NCI-H460 (cell line): ENCODE results near the gene CHD9. TPM values are rescaled to one million over a fixed set of nuclear protein-coding genes. Genes with fewer than 3 reads are reported as not detected.

ENCODE experiments used
- DNase-seq: peaks from one replicate; pipeline ENCODE4 v3.0.0-alpha.2; 2016; ENCODE audit warnings: low read depth; ENCODE audit errors: extremely low read depth
- total RNA-seq: library from RNA; depleted of rRNA; stranded (reverse); fragments of >200 nt; shearing (Covaris generic); gene quantifications from 2 replicates; pipeline ENCODE4 v1.2.3, GENCODE V29; 2014

CHD9 gene
- total RNA-seq, 1 experiment from 2014 or later, result 38.8 TPM

DNA sequence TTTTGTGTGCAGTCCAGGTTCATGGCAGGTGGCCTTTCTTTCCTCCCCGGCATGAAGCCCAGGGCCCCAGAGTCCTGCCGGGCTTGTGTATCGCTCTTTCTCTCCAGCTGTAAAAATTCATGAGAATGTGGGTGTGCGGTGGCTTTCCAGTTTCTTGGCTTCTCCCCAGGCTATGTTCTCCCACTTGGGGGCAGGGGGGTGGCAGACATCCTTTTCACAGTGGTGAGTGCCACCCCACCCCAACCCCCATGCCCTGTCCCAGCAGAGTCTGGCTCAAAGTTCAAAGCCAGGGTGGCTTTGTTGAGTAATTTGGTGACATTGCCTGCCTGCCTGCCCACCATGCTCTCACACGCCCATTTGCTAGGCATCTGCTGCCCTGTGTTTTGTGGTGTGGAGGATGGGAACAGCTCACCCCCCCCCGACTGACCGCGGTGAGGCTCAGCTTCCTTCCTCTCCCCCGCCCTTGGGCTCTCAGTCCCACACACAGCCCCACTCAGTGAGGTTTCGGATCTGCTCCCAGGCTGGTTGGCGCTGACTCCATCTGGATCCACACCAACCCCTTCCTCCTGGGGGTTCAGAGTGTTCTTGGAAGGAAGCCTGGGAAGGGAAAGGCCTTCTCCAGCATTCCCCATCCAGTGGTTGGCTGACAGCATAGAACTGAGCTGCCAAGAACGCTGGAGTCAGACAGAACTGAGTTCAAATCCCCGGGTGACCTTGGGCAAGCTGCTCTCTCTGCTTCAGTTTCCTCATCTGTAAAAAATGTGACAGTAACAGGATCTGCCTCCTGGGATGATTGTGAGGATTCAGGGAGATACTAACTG is 36.0 kb downstream of the CHD9 start:
- DNase-seq, result no peak

DNA sequence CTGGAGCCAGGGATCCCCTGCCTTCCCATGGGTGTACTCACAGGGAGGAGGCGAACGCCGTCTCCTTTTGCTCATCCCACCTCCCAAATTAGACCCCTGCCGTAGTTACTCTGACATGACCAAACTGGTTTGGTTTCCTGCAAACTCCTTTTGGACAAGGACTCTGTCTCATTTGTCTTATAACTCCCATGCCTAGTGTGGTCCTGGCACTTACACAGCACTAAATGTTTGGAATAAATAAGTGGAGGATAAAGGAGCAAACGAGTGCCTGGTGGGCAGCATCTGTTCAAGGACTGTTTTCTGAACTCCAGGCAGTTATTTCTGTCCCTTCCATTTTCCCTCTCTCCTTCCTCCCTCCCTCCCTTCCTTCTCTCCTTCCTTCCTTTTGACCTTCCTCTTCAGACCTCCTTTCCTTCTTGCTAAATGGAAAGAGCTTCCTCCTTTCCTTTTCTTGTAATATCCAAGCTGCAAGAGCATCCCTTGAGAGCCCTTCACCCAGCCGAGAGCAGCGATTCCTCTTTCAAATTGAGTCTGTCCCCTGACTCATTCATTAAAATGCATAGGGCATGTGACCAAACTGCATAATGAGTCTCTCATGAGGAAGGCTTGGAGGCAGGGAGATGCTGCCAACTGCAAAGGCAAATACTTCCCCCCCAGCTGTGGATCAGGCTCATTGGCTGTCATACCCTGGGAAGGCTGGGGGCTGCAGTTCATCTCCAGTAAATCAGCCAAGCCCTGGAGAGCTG is 36.8 kb downstream of the CHD9 start:
- DNase-seq, result no peak

DNA sequence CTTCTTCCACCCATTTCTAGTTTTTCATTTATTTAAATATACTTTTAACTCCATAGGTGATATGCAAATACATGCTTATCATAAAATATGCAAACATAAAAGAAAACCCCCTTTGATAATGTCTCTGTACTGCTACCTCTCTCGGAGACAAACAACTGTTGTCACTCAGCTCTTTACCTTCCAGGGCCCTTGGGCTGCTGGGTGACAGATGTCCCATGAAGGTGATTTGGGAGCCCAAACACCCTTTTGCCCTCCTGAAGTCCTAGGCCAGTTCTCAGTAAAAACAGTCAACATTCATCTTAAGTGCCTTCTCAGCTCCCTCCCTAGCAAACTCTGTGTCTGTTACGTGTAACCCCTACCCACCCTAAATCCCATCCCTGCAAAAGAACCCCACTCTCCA is 37.5 kb downstream of the CHD9 start:
- DNase-seq, result no peak

DNA sequence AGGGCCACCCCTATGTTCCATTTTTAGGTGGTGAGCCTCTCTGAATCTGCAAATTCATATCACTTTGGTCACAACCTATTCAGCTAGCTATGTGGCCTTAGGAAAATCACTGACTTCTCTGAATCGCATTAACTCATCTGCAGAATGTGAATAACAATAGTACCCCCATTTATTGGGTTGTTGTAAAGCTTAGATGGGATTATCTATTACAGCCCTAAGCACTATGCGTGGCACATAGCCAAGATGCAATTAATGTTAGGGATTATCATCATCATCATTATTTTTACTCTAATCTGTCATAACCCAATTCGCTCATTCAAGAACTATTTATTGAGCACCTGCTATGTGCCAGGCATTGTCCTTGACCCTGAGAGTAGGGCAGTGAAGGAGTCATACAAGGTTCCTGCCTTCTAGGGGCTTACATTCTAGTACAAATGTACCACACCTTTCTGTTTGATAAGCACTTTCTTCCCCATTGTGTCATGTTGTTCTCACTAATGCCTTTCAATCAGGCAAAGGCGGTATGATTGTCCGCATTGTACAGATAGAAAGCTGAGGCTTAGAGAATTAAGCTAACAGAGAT is 38.5 kb downstream of the CHD9 start:
- DNase-seq, result no peak

DNA sequence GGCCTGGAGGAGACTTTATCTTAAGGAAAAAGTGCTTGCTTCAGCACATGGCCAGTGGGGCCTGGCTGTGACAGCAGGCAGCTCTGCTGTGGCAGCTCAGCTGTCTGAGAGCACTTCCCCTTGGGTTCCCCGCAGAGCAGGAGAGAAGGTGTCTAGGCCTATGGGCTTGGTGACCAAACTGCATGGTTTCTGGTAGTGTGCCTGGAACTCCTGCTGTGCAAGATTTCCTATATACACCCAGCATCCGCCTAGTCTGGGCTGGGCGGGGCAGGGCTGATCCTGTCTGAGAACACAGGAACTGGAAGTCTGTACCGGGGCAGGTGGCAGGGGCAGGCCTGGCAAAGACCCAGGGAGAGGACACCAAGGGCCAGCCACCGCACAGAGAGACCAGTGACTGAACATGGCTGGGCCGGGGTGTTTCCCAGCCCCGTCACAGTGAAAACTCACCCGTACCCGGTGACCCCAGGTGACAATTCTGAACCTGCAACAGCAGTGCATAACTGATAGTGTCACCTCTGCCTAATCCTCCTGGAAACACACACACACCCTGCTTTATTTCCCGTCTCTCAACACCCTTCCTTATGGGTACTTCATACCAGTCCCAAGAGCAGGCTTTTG is 39.3 kb downstream of the CHD9 start:
- no peak for DNase-seq

DNA sequence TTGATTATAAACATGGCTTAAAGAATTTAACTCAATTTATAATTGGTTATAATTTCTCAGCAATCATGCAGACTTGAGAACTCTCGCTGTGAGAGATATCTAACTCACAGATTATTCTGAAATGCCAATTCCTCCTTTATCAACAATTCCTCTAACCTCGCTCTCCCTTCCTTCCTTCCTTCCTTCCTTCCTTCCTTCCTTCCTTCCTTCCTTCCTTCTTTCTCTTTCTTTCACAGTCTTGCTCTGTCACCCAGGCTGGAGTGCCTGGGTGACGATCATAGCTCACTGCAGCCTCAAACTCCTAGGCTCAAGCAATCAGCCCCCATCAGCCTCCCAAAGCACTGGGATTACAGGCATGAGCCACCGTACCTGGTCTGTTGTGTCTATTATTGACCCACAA is 42.4 kb downstream of the CHD9 start:
- DNase-seq, result no peak

DNA sequence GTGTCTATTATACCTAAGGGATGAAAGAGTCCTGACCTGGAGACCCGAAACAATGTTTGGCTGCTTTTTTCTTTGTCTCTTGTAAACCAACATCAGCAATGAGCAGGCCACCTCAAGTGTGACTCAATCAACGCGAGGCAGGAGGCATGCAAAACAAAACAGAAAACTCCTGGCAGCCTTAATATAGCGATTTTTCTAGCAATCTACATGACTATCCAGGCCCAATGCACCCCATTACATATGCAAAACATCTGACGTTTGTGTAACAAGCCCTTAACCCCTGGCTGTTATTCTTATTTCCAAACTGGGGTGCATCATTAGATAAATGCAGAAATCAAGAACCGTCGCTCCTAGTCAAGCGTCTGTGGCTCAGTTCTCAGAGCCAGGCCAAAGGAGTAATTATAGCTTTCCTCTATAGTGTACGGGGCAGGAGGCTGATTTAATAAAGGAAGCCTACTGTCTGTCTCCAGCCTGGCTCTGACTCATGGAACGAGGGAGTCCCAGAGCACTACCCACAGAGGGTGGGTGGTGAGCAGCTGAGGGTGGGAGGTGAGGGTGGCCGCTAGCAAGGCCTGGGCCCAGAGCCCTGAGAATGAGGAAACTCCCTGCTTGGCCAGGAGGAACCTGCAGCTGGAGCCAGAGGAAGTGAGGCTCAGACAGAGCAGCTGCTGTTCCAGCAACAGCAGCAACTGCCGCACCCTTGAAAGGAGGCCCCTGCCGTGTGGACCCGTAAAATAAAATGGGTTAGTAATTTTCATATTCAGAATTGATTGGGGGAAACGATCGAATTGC is 43.9 kb downstream of the CHD9 start:
- DNase-seq, result no peak

DNA sequence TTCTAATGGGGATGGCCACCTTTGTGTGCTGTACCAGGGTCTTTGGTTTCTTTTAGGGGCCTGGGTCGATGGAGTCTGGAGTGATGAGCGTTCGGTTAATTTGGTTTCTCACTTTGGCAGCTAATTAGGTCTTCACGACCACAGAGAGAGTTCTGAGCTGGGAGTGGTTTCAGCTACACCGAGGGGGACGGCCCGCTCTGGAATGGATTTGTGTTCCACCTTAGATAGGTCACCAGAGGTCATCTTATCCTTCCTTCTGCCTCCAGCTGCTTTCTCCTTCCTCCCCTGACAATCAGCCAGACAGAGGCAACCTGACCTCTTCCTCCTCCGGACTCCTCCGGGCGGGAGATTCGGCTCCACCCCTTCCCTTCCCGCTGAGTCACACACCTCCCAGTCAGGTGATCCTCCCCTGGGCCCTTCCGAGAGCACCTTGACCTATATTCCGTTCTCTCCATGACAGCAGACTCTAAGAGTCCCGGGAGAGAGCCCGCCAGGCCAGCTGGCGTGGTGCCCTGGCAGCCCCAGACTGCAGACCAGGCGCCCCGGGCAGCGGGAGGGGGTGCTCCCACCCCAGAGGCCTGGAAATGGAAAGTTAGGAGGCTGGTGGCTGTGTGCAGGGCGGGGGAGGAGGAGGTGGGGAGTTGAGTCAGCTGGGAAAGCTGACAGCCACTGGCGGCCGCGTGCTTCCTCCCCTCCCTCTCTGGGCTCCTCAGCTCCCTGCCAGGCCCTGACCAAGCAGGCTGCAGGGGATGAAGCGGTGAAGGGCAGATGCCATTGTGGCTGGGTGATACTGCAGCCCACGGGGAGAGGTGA is 44.7 kb downstream of the CHD9 start:
- peak; percentile 34 for DNase-seq

DNA sequence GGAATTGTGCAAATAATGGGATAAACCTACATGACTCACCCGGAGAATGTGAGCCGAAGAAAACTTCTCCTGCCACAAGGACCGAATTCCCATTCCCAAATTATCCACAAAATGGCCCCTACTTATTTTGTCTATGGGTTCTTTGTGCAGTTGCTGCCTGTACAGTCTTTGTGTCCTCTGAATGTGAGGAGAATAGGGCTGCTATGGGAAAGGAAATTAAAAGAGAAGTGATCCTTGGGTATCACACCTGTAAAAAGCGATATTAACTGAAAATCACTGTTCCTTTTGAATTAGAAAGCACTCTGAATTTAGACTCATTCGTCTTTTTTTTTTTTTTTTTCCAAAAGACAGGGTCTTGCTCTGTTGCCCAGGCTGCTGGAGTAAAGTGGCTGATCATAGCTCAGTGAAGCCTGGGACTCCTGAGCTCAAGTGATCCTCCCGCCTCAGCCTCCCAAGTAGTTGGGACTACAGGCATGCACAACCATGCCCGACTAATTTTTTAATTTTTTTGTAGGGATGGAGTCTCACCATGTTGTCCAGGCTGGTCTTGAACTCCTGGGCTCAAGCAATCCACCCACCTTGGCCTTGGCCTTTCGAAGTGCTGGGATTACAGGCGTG is 45.4 kb downstream of the CHD9 start:
- no peak for DNase-seq

DNA sequence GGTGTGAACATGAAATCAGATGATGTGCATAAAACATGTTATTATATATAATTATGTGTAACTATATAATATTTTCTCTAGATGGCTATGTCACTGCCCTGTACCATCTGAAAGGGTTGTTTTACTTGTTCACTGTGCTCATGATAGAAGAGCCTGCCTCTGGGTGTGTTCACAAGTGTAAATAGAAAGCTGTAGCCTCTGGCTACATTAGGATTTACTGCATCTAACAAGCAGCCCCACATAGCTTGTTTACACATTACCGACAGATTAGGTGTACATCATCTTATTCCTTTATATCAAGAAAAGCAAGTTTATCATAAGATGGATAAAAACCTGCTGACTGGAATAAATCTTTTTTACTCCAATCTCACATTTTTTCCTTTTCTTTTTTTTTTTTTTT is 46.1 kb downstream of the CHD9 start:
- DNase-seq, result no peak

DNA sequence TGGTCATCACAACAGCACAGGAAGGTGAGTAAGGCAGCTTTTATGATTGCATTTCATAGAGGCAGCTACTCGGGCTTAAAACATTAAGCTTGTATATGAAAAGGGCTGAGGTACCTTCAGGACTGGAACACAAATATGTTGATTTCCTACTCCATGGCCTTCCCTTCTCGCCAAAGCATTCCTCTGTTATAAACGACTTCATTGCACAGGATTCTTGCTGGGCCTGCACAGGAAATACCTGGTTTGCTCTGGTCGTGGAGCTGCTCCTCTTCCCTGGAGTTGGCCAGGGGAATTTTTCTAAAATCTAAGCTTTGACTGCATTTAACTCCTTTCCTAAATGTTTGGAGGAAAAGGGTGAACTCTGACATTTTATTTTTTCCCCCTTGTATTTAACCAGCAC is 49.0 kb downstream of the CHD9 start:
- no peak for DNase-seq

DNA sequence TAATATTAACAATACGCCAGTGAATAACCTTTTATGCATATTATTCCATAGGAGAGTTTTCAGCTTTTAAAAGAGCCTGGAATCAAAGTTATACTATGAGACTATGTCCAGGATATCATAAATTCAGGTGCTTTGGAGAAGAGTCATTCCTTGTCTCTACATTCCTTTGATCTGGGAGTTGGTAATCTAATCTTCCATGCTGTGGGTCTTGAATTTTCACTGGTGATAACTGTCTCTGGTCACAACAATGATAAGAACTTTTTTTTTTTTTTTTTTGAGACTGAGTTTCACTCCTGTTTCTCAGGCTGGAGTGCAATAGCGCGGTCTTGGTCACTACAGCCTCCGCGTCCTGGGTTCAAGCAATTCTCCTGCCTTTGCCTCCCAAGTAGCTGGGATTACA is 50.8 kb downstream of the CHD9 start:
- DNase-seq, result no peak

DNA sequence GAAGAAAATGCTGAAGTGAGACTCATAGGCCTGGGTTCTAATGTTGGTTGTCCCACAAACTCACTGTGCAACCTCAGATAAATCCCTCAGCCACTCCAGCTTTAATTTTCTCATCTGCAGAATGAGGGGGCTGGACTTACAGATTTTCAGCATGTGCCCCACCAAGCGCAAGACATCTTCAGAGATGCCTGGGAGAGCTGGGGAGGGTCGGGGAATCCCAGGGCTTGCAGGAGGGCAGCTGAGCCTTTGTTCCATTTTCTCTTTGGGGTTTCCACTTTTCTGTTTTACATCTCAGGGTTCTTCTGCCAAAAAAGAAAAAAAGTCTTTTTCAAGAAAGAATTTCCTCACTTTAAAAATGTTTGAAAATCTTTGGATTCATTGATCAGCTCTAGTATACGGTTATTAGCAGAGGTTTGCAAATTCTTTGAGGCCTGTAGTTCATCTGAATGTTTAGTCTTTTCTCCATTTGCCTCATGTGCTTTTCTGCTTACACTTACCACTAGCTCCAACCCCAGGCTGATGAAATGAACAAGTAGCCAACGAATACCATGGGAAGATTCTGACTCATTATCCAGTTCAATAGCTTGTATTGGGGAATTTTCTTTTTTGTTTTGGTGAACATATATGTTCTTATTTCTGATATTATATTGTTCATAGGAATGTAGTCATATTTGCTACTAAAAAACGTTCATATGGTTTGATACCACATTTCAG is 56.4 kb downstream of the CHD9 start:
- DNase-seq, result no peak

DNA sequence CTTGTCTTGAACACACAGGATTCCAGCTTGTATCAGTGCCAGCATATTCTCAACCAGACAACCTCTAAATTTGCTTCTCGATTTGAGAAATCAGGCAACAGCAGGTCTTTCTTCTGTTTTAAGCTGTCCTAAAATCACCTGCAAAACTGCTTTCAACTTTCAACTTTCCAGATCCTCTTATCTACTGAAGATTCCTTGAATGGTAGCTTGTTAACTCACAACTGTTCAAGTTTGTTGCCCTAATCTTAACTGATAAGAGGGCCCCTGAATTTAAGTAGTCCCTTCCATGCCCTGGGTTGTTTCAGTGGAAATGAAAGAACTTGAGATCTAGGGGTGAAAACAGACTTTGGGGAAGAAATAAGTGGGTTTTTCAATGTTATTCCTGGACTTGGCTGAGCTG is 57.2 kb downstream of the CHD9 start:
- DNase-seq, result no peak

DNA sequence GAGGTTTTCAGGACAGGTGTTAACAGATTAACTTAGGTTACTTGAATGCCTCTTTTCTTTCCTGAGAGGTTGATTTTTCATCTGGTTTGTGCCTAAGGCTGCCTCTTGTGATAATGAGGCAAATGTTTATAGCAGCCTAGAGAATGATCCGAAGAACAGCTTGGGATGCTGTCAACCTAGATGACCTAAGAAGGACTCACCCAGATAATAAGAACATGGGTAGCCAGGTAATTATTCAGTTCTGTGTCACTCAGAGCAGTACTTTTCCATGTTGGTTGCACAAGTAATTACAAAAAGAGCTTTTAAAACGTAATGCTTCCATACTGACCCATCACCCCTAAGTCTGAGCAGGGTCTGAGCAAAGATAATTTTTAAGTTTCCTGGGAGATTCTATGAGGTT is 60.3 kb downstream of the CHD9 start:
- DNase-seq, result no peak

DNA sequence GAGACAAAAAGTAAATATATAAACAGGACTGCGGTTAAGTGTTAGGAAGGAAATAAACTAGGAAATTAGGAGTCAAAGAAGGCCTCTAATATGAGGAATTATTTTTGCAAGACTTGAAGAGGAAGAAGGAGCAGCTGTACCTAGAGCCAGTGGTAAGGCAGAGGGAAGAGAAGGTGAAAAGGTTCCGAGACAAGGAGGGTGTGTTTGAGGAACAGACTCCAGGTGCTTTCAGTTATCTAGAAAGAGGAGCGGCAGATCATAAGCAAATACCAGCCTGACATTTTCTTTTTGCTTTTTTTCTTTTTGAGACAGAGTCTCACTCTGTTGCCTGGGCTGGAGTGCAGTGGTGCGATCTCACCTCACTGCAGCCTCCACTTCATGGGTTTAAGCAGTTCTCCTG is 61.0 kb downstream of the CHD9 start:
- no peak for DNase-seq

DNA sequence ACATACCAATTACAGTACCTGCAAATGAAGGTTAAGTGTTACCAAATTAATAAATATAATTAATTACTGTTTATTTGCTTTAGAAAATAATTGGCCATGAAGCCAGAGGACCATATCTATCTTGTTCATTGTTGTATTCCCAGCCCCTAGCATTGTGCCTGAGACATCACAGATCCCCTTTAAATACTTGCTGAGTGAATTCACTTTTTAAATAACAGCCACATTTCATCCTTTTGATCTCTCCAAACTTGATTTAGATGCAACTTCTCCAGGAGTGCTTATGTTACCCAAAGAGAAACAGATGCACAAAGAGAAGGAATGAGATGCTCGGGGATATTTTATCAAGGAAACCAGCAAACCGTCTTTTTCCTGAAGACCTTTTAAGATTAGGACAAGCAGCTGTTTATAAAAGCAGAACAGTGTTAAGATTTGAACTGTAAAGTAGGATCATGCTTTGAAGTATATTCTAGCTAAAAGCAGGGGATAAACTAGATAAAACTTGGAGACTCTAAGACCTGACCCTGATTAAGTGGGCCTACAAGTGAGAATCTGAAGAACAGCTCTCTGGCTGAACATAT is 66.3 kb downstream of the CHD9 start:
- no peak for DNase-seq

DNA sequence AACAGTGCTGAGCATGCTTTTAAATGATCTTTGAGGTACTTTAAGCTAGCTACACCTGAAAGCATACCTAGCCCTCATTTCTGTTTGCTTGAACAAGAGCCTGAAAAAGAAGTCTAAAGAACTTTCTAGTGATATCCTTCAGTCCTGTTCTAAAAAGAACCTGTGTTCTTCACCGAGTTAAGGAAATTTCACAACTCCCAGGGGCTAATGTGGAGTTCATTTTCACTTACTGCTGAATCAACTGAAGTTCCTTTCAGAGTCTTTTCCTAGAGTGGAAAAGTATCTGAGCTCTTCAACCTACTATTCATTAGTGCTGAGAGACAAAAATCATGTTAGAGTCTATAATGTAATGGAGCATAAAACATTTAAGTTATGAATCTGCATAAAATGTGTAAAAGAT is 66.9 kb downstream of the CHD9 start:
- DNase-seq, result no peak
